Measurements from ENCODE around the gene GPR65. TPM values are rescaled to one million over a fixed set of nuclear protein-coding genes. Genes with fewer than 3 reads are reported as not detected.

GPR65 gene
- total and polyA plus RNA-seq, 2 experiments from 2014 or later = not detected

DNA sequence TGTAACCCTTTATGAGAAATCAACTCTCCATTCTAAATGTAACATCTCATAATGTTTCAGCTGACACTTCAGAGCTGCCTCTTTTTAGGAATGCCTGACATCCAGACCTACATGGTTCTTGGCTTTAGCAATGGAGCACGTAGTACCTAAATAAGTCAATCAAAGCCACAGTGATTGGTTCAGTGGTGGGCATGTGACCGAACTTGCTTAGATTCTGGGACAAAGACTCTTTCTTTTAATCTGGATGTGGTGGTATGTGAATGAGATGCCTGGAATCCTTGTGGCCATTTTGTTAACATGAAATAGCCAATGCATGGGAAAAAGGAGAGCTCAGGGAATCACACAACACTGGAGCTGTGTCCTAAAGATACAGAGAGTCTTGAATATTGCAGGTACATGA, 11.8 kb downstream of the GPR65 start:
- Mint-ChIP-seq H3K4me3 (no peak overlapping the region), H3K27ac (no peak overlapping the region), H3K27me3 (ENCODE audit: insufficient read depth, low read depth, poor library complexity) (peaks cover 2% of the 10 kb centered on the region), H3K9me3 (no peaks in the 10 kb centered on the region), H3K4me1 (peaks cover 13% of the 10 kb centered on the region), H3K36me3 (ENCODE audit: low read depth) (no peaks in the 10 kb centered on the region)
- Histone ChIP-seq H3K79me2 (replicated peaks; ENCODE audit: insufficient read depth) (no peaks in the 10 kb centered on the region), H3K9me2 (ENCODE audit: insufficient read depth) (peaks cover 12% of the 10 kb centered on the region; the same call in 1 of the 2 replicates), H3K4me1 (ENCODE audit: insufficient read depth) (peaks cover 3% of the 10 kb centered on the region; the same call in 1 of the 2 replicates), H3K4me3 (no peak overlapping the region), H3K36me3 (ENCODE audit: insufficient read depth) (no peaks in the 10 kb centered on the region), H3K27me3 (ENCODE audit: insufficient read depth) (no peaks in the 10 kb centered on the region), H2AFZ (no peak overlapping the region), H4K20me1 (replicated peaks; ENCODE audit: insufficient read depth) (no peaks in the 10 kb centered on the region), H3K4me2 (no peak overlapping the region), H3F3A (replicated peaks; ENCODE audit: low read depth) (no peaks in the 10 kb centered on the region), H3K27ac (ENCODE audit: low read depth) (no peak overlapping the region)
- no peak for DNase-seq (ENCODE audit: low spot score)
- TF ChIP-seq POLR2AphosphoS5 (IDR thresholded peaks at IDR 0.05; ENCODE audit: low read depth) (no peak), JUNB (IDR thresholded peaks at IDR 0.05; ENCODE audit: unreplicated experiment) (no peak), NANOG (IDR thresholded peaks at IDR 0.05; ENCODE audit: borderline replicate concordance) (no peak), STAT1 (IDR thresholded peaks at IDR 0.05; ENCODE audit: unreplicated experiment) (no peak), EZH2 (IDR thresholded peaks at IDR 0.05; ENCODE audit: low read depth, unreplicated experiment) (no peak)
- TF ChIP-seq, protein P1, sequence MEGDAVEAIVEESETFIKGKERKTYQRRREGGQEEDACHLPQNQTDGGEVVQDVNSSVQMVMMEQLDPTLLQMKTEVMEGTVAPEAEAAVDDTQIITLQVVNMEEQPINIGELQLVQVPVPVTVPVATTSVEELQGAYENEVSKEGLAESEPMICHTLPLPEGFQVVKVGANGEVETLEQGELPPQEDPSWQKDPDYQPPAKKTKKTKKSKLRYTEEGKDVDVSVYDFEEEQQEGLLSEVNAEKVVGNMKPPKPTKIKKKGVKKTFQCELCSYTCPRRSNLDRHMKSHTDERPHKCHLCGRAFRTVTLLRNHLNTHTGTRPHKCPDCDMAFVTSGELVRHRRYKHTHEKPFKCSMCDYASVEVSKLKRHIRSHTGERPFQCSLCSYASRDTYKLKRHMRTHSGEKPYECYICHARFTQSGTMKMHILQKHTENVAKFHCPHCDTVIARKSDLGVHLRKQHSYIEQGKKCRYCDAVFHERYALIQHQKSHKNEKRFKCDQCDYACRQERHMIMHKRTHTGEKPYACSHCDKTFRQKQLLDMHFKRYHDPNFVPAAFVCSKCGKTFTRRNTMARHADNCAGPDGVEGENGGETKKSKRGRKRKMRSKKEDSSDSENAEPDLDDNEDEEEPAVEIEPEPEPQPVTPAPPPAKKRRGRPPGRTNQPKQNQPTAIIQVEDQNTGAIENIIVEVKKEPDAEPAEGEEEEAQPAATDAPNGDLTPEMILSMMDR (conservative IDR thresholded peaks at IDR 0.05; ENCODE audit: low read depth in 2 of 2) = no peak
- no peak for ATAC-seq

DNA sequence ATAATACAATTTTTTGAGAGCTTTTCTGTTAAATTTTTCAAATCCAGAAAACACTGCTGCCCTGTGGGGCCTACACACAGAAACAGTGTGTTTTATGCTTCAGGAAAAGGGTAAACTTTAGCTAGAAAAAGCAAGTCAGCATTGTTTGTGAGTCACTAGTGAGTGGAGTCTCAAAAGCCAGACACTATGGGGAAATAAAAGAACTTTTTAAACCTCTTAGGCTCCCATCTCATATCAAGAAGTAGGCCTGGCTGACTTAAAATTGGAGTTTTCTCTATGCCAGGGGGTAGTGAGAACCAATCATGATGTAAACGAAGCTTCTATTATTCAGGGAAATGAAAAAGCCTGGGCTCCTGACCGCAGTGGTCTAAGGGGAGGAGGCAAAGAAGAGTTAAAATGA, 12.6 kb downstream of the GPR65 start:
- ATAC-seq (no peak), DNase-seq (ENCODE audit: low spot score) (no peak)
- Histone ChIP-seq H3F3A (replicated peaks; ENCODE audit: low read depth) (no peaks in the 10 kb centered on the region), H3K4me1 (ENCODE audit: insufficient read depth) (peaks cover 3% of the 10 kb centered on the region; the same call in 1 of the 2 replicates), H3K4me3 (no peak overlapping the region), H4K20me1 (replicated peaks; ENCODE audit: insufficient read depth) (no peaks in the 10 kb centered on the region), H3K4me2 (no peak overlapping the region), H3K27ac (ENCODE audit: low read depth) (no peak overlapping the region), H3K36me3 (ENCODE audit: insufficient read depth) (no peaks in the 10 kb centered on the region), H3K27me3 (ENCODE audit: insufficient read depth) (no peaks in the 10 kb centered on the region), H3K9me2 (ENCODE audit: insufficient read depth) (peaks cover 12% of the 10 kb centered on the region; the same call in 1 of the 2 replicates), H2AFZ (peak overlapping the region; percentile 78), H3K79me2 (replicated peaks; ENCODE audit: insufficient read depth) (no peaks in the 10 kb centered on the region)
- no peaks in the 10 kb centered on the region for H3K36me3 Mint-ChIP-seq (ENCODE audit: low read depth)
- peaks cover 13% of the 10 kb centered on the region for H3K4me1 Mint-ChIP-seq
- no peak overlapping the region for H3K27ac Mint-ChIP-seq
- H3K4me3 Mint-ChIP-seq = no peak overlapping the region
- peaks cover 2% of the 10 kb centered on the region for H3K27me3 Mint-ChIP-seq (ENCODE audit: insufficient read depth, low read depth, poor library complexity)
- H3K9me3 Mint-ChIP-seq = no peaks in the 10 kb centered on the region
- TF ChIP-seq, protein P2, sequence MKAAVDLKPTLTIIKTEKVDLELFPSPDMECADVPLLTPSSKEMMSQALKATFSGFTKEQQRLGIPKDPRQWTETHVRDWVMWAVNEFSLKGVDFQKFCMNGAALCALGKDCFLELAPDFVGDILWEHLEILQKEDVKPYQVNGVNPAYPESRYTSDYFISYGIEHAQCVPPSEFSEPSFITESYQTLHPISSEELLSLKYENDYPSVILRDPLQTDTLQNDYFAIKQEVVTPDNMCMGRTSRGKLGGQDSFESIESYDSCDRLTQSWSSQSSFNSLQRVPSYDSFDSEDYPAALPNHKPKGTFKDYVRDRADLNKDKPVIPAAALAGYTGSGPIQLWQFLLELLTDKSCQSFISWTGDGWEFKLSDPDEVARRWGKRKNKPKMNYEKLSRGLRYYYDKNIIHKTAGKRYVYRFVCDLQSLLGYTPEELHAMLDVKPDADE (IDR thresholded peaks at IDR 0.05) = no peak
- TF ChIP-seq EZH2phosphoT487 (IDR thresholded peaks at IDR 0.05; ENCODE audit: unreplicated experiment) = no peak
- no peak for TF ChIP-seq JUNB (IDR thresholded peaks at IDR 0.05; ENCODE audit: unreplicated experiment)
- no peak for TF ChIP-seq NANOG (IDR thresholded peaks at IDR 0.05; ENCODE audit: borderline replicate concordance)
- TF ChIP-seq, protein P3, sequence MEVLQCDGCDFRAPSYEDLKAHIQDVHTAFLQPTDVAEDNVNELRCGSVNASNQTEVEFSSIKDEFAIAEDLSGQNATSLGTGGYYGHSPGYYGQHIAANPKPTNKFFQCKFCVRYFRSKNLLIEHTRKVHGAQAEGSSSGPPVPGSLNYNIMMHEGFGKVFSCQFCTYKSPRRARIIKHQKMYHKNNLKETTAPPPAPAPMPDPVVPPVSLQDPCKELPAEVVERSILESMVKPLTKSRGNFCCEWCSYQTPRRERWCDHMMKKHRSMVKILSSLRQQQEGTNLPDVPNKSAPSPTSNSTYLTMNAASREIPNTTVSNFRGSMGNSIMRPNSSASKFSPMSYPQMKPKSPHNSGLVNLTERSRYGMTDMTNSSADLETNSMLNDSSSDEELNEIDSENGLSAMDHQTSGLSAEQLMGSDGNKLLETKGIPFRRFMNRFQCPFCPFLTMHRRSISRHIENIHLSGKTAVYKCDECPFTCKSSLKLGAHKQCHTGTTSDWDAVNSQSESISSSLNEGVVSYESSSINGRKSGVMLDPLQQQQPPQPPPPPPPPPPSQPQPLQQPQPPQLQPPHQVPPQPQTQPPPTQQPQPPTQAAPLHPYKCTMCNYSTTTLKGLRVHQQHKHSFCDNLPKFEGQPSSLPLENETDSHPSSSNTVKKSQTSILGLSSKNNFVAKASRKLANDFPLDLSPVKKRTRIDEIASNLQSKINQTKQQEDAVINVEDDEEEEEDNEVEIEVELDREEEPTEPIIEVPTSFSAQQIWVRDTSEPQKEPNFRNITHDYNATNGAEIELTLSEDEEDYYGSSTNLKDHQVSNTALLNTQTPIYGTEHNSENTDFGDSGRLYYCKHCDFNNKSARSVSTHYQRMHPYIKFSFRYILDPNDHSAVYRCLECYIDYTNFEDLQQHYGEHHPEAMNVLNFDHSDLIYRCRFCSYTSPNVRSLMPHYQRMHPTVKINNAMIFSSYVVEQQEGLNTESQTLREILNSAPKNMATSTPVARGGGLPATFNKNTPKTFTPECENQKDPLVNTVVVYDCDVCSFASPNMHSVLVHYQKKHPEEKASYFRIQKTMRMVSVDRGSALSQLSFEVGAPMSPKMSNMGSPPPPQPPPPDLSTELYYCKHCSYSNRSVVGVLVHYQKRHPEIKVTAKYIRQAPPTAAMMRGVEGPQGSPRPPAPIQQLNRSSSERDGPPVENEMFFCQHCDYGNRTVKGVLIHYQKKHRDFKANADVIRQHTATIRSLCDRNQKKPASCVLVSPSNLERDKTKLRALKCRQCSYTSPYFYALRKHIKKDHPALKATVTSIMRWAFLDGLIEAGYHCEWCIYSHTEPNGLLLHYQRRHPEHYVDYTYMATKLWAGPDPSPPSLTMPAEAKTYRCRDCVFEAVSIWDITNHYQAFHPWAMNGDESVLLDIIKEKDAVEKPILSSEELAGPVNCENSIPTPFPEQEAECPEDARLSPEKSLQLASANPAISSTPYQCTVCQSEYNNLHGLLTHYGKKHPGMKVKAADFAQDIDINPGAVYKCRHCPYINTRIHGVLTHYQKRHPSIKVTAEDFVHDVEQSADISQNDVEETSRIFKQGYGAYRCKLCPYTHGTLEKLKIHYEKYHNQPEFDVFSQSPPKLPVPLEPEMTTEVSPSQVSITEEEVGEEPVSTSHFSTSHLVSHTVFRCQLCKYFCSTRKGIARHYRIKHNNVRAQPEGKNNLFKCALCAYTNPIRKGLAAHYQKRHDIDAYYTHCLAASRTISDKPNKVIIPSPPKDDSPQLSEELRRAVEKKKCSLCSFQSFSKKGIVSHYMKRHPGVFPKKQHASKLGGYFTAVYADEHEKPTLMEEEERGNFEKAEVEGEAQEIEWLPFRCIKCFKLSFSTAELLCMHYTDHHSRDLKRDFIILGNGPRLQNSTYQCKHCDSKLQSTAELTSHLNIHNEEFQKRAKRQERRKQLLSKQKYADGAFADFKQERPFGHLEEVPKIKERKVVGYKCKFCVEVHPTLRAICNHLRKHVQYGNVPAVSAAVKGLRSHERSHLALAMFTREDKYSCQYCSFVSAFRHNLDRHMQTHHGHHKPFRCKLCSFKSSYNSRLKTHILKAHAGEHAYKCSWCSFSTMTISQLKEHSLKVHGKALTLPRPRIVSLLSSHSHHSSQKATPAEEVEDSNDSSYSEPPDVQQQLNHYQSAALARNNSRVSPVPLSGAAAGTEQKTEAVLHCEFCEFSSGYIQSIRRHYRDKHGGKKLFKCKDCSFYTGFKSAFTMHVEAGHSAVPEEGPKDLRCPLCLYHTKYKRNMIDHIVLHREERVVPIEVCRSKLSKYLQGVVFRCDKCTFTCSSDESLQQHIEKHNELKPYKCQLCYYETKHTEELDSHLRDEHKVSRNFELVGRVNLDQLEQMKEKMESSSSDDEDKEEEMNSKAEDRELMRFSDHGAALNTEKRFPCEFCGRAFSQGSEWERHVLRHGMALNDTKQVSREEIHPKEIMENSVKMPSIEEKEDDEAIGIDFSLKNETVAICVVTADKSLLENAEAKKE (CRISPR knock-in tag; IDR thresholded peaks at IDR 0.05) = no peak
- no peak for TF ChIP-seq POLR2AphosphoS5 (IDR thresholded peaks at IDR 0.05; ENCODE audit: low read depth)
- TF ChIP-seq ZNF114 (CRISPR knock-in tag; IDR thresholded peaks at IDR 0.05) = no peak

All from GM23338 (cell line).